ENCODE results near the gene WDR86.

The WDR86 gene

DNA sequence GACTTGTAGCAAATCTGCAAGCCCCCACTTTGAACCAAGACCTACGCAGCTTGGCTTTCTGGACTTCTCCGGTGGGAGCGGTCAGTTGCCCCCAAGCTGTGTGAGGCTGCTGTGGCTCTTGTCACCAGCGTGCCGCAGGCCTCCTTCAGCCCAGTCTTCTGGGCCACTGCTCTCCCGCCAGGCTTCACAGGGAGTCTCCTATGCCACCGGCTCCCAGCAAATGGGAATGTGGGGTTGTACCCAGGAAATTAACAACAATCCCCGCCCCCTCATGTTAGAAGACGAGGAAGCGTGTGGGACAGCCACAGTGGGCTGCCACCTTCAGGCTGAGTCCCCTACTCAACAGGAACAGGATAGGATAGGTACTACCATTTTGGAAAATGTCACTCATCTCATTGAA is 4.2 kb downstream of the WDR86 start:
- DNase-seq (ENCODE audit: low read depth in 1 of 2, low spot score in 1 of 2) = no peak
- peaks cover 22% of the 10 kb centered on the region for H3K27me3 ChIP-seq (ENCODE audit: insufficient read depth, poor library complexity, severe bottlenecking)
- TF ChIP-seq GABPA (IDR thresholded peaks at IDR 0.05; ENCODE audit: low read depth) = no peak
- TF ChIP-seq, protein P1, sequence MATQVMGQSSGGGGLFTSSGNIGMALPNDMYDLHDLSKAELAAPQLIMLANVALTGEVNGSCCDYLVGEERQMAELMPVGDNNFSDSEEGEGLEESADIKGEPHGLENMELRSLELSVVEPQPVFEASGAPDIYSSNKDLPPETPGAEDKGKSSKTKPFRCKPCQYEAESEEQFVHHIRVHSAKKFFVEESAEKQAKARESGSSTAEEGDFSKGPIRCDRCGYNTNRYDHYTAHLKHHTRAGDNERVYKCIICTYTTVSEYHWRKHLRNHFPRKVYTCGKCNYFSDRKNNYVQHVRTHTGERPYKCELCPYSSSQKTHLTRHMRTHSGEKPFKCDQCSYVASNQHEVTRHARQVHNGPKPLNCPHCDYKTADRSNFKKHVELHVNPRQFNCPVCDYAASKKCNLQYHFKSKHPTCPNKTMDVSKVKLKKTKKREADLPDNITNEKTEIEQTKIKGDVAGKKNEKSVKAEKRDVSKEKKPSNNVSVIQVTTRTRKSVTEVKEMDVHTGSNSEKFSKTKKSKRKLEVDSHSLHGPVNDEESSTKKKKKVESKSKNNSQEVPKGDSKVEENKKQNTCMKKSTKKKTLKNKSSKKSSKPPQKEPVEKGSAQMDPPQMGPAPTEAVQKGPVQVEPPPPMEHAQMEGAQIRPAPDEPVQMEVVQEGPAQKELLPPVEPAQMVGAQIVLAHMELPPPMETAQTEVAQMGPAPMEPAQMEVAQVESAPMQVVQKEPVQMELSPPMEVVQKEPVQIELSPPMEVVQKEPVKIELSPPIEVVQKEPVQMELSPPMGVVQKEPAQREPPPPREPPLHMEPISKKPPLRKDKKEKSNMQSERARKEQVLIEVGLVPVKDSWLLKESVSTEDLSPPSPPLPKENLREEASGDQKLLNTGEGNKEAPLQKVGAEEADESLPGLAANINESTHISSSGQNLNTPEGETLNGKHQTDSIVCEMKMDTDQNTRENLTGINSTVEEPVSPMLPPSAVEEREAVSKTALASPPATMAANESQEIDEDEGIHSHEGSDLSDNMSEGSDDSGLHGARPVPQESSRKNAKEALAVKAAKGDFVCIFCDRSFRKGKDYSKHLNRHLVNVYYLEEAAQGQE (IDR thresholded peaks at IDR 0.05; ENCODE audit: insufficient replicate concordance, low read depth) = no peak
- TF ChIP-seq SPI1 (IDR thresholded peaks at IDR 0.05; ENCODE audit: borderline replicate concordance, low read depth) = no peak
- TF ChIP-seq POLR2AphosphoS5 (IDR thresholded peaks at IDR 0.05; ENCODE audit: low read depth) = no peak
- TF ChIP-seq, protein P2, sequence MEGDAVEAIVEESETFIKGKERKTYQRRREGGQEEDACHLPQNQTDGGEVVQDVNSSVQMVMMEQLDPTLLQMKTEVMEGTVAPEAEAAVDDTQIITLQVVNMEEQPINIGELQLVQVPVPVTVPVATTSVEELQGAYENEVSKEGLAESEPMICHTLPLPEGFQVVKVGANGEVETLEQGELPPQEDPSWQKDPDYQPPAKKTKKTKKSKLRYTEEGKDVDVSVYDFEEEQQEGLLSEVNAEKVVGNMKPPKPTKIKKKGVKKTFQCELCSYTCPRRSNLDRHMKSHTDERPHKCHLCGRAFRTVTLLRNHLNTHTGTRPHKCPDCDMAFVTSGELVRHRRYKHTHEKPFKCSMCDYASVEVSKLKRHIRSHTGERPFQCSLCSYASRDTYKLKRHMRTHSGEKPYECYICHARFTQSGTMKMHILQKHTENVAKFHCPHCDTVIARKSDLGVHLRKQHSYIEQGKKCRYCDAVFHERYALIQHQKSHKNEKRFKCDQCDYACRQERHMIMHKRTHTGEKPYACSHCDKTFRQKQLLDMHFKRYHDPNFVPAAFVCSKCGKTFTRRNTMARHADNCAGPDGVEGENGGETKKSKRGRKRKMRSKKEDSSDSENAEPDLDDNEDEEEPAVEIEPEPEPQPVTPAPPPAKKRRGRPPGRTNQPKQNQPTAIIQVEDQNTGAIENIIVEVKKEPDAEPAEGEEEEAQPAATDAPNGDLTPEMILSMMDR (IDR thresholded peaks at IDR 0.05; ENCODE audit: insufficient read depth, low read length) = no peak
- H3K27ac ChIP-seq (replicated peaks) = no peak overlapping the region
- no peak overlapping the region for H3K4me3 ChIP-seq (replicated peaks; ENCODE audit: insufficient read depth, low read length)

DNA sequence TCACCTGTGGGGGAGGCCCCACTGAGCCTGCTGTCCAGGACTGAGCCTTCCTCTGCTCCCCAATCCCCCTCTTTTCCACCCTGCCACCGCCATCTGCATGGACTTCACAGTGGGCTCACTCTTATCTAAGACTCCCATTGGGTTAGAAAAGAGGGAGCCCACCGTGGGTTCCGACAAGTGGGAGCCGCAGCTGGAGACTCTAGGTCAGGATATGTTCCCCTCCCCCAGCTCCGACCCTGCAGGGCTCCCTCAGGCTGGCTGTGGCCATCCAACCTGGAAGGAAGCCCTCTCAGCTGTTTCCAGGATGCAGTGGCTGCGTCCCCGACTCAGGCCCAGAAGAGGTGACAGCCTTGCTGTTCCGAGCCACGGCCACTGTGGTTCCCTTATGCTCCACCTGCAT is 4.8 kb downstream of the WDR86 start:
- no peak for TF ChIP-seq POLR2AphosphoS5 (IDR thresholded peaks at IDR 0.05; ENCODE audit: low read depth)
- TF ChIP-seq SPI1 (IDR thresholded peaks at IDR 0.05; ENCODE audit: borderline replicate concordance, low read depth) = no peak
- TF ChIP-seq, protein P1 (IDR thresholded peaks at IDR 0.05; ENCODE audit: insufficient replicate concordance, low read depth) = no peak
- DNase-seq (ENCODE audit: low read depth in 1 of 2, low spot score in 1 of 2) = no peak
- Histone ChIP-seq H3K27ac (replicated peaks) (no peak overlapping the region), H3K4me3 (replicated peaks; ENCODE audit: insufficient read depth, low read length) (no peak overlapping the region), H3K27me3 (ENCODE audit: insufficient read depth, poor library complexity, severe bottlenecking) (peaks cover 17% of the 10 kb centered on the region)

DNA sequence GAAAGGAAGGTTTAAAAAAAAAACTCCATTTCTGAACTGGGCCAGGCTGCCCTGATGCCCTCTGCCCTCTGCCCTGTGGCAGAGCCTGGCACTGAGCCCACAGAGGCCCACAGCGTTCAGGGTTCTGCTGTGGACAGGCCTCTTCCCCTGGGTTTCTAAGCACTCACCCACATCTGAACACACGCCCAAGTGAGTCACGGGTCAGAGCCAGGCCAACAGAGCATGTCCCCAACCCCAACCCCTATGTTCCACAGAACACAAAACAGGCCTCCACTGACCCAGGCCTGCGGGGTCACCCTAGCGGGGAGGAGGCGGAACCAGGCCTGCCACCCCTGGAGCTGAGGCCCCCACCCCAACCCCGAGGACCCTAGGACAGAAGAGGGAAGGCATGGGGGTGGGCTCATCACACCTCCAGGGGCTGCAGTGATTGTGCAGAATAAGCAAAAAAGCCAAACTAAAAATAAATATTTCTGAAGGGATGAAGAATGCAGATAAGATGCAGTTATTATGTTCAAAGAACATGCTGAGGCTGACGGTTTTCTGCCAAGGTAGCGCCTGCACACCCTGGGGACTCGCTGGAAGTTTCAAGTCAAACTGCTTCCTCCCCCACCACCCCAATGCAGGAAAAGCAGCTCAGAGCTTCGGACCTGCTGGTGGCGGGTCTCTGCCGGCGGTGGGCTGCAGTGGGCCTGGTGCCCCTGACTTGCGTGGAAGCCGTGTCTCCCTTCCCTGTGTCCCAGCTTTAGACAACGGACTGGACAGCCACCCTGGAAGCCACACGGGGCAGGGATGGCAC is 5.4 kb downstream of the WDR86 start:
- DNase-seq (ENCODE audit: low read depth in 1 of 2, low spot score in 1 of 2) = no peak
- TF ChIP-seq, protein P1 (IDR thresholded peaks at IDR 0.05; ENCODE audit: insufficient replicate concordance, low read depth) = no peak
- TF ChIP-seq SPI1 (IDR thresholded peaks at IDR 0.05; ENCODE audit: borderline replicate concordance, low read depth) (no peak), GABPA (IDR thresholded peaks at IDR 0.05; ENCODE audit: low read depth) (no peak), POLR2AphosphoS5 (IDR thresholded peaks at IDR 0.05; ENCODE audit: low read depth) (no peak)
- TF ChIP-seq, protein P2 (IDR thresholded peaks at IDR 0.05; ENCODE audit: insufficient read depth, low read length) = no peak
- H3K4me3 ChIP-seq (replicated peaks; ENCODE audit: insufficient read depth, low read length) = no peak overlapping the region
- H3K27ac ChIP-seq (replicated peaks) = no peak overlapping the region
- peaks cover 12% of the 10 kb centered on the region for H3K27me3 ChIP-seq (ENCODE audit: insufficient read depth, poor library complexity, severe bottlenecking)

Data from HL-60 (cell line).